Nephron (organoid): ENCODE data around the gene TMEM140.
A peak's percentile ranks its signal among the peaks of the same experiment; 100 is the strongest.

Experiments
- H3K27ac Mint-ChIP-seq, 3 experiments: 2 replicates each; pipeline ENCODE4 v1.8.0; 2020; ENCODE audit warnings: mixed read lengths in 3 of 3, mild to moderate bottlenecking in 2 of 3, moderate library complexity in 1 of 3
- H3K27me3 Mint-ChIP-seq: 2 replicates; pipeline ENCODE4 v1.8.0; 2021; ENCODE audit warnings: low read depth, mild to moderate bottlenecking, moderate library complexity, mixed read lengths
- H3K36me3 Mint-ChIP-seq: 2 replicates; pipeline ENCODE4 v1.8.0; 2020; ENCODE audit warnings: low read depth, mixed read lengths
- H3K4me1 Mint-ChIP-seq: 2 replicates; pipeline ENCODE4 v1.8.0; 2020; ENCODE audit warnings: mixed read lengths
- H3K4me3 Mint-ChIP-seq, 3 experiments: 2 replicates each; pipeline ENCODE4 v1.8.0; 2020; ENCODE audit warnings: mild to moderate bottlenecking in 3 of 3, mixed read lengths in 3 of 3, moderate library complexity in 2 of 3
- H3K9me3 Mint-ChIP-seq: 2 replicates; pipeline ENCODE4 v1.8.0; 2020; ENCODE audit warnings: mixed read lengths
- CTCF ChIP-seq, 3 experiments: fragments of 200-600 bp; sonication (generic); IDR thresholded peaks; one replicate each; pipeline ENCODE4 v1.5.0; 2021; ENCODE audit warnings: antibody characterized with exemption in 3 of 3; ENCODE audit not compliant: unreplicated experiment in 3 of 3

The TMEM140 gene

GRCh38 chr7:135215698-135216097, 67.8 kb downstream of the TMEM140 start:
- H3K9me3 Mint-ChIP-seq, result peaks cover 6% of the 10 kb centered on the region
- peak overlapping the region in 1 of 3 experiments; percentile 86 for H3K27ac Mint-ChIP-seq
- no peak overlapping the region for H3K4me3 Mint-ChIP-seq
- H3K27me3 Mint-ChIP-seq, result peaks cover 3% of the 10 kb centered on the region
- H3K36me3 Mint-ChIP-seq, result no peaks in the 10 kb centered on the region
- TF ChIP-seq CTCF (IDR thresholded peaks at IDR 0.05; ENCODE audit: unreplicated experiment in 3 of 3), result no peak
- peaks cover 2% of the 10 kb centered on the region for H3K4me1 Mint-ChIP-seq
